BJ (cell line): ENCODE measurements around the gene DDOST. TPM values are rescaled to one million over a fixed set of nuclear protein-coding genes. Genes with fewer than 3 reads are reported as not detected.

ENCODE experiments used
- CTCF ChIA-PET: fragments of 350-600 bp; formaldehyde crosslinking; extraction: SDS; loops from one replicate; lab custom pipeline; 2021; ENCODE audit warnings: antibody characterized with exemption, inconsistent platforms; lab: Yijun Ruan, JAX
- POLR2A ChIA-PET: fragments of 300-600 bp; sonication (Branson Sonifier 250); formaldehyde crosslinking; extraction: SDS; loops from one replicate; lab custom pipeline; 2021; ENCODE audit warnings: antibody characterized with exemption; lab: Charles Lee
- DNase-seq: peaks from one replicate; pipeline ENCODE4 v3.0.0-alpha.2; 2011; ENCODE audit warnings: low read depth
- H3K27me3 ChIP-seq: 2 replicates; pipeline ENCODE4 v1.6.0; 2011; ENCODE audit warnings: low read length; ENCODE audit not compliant: control insufficient read depth, insufficient read depth
- H3K36me3 ChIP-seq: 2 replicates; pipeline ENCODE4 v1.5.1; 2011; ENCODE audit warnings: low read length; ENCODE audit not compliant: control insufficient read depth, insufficient read depth
- H3K4me3 ChIP-seq: 2 replicates; pipeline ENCODE4 v1.5.1; 2011; ENCODE audit warnings: low read depth, mild to moderate bottlenecking, control low read depth, low read length
- polyA plus RNA-seq: library from polyadenylated mRNA; depleted of rRNA; stranded (reverse); fragments of >200 nt; gene quantifications from 2 replicates; pipeline ENCODE4 v1.2.3, GENCODE V29; 2011
- TF ChIP-seq, protein P1 (sequence below): IDR thresholded peaks from 2 replicates; pipeline ENCODE4 v1.5.1; 2011; ENCODE audit warnings: low read depth, mild to moderate bottlenecking, control low read depth, inconsistent platforms, low read length, moderate library complexity; ENCODE audit not compliant: insufficient read depth

The DDOST gene
- polyA plus RNA-seq, 1 experiment: 581 TPM

DNA sequence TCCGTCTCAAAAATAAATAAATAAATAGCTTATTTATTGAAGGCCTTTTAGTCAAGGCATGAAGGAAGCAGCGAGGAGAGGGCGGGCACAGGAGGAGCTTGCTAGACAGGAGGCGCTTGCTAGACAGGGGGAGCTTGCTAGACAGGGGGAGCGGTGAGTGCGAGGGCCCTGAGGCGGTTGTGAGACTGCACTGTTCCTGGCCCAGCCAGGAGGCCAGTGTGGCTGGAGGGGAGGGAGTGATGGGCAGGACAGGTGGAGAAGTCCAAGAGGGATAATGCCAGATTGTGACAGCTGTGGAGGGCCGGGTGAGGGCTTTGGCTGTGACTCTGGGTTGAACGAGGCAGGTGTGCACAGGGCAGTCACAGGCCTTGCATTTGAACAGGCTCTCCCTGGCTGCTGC lies 38.4 kb upstream of the DDOST start:
- CTCF ChIA-PET: interaction anchor here (0.7 to 9.5 kb wide), 6 partner anchors 9 to 669 kb away, joined by 3 to 147 read pairs (median 4); no protein-coding TSS in a partner anchor

DNA sequence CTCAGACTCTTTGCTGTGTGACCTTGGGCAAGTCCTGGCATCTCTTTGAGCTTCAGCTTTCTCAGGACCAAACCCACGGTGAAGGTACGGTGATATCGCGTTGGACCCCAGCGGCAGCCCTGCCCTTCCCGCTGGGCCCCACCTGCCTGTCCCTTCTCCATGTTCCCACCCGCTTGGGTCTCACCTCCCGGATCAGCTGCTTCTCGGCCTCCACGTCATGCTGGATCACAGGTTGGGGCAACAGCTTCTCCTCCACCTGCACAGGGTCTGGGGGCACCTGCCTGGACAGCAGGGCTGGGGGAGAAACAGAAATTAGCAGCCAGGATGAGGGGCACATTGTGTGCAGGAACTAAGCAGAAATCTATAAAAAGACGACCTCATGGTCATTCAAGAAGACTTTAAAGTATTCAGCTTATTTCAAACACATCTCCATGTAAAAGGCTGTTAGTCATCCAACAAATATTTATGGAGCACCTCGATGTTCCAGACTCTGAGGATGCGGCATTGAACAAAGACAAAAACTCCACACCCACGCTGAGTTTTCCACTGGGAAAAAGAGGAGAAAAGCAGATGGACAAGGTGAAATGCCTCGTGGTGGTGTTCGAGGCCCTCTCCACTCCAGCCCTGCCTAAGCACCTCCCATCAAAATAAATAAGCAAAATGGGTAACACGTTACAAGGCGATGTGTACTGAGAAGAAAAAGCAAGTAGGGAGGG lies 37.2 kb upstream of the DDOST start:
- ChIA-PET CTCF (interaction anchor here (0.6 to 9.5 kb wide), 8 partner anchors 10 to 670 kb away, joined by 3 to 147 read pairs (median 8); no protein-coding TSS in a partner anchor), POLR2A (no interaction called here)
- TF ChIP-seq, protein P1, sequence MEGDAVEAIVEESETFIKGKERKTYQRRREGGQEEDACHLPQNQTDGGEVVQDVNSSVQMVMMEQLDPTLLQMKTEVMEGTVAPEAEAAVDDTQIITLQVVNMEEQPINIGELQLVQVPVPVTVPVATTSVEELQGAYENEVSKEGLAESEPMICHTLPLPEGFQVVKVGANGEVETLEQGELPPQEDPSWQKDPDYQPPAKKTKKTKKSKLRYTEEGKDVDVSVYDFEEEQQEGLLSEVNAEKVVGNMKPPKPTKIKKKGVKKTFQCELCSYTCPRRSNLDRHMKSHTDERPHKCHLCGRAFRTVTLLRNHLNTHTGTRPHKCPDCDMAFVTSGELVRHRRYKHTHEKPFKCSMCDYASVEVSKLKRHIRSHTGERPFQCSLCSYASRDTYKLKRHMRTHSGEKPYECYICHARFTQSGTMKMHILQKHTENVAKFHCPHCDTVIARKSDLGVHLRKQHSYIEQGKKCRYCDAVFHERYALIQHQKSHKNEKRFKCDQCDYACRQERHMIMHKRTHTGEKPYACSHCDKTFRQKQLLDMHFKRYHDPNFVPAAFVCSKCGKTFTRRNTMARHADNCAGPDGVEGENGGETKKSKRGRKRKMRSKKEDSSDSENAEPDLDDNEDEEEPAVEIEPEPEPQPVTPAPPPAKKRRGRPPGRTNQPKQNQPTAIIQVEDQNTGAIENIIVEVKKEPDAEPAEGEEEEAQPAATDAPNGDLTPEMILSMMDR: no peak
- DNase-seq: peak; percentile 83
- H3K36me3 ChIP-seq: no peaks in the 10 kb centered on the region
- no peak overlapping the region for H3K4me3 ChIP-seq
- H3K27me3 ChIP-seq: no peaks in the 10 kb centered on the region

More for the DNA sequence above, 38.4 kb upstream of the DDOST start:
- Histone ChIP-seq H3K4me3 (no peak overlapping the region), H3K36me3 (no peaks in the 10 kb centered on the region), H3K27me3 (no peaks in the 10 kb centered on the region)
- POLR2A ChIA-PET: no interaction called here
- TF ChIP-seq, protein P1: no peak
- no peak for DNase-seq

DNA sequence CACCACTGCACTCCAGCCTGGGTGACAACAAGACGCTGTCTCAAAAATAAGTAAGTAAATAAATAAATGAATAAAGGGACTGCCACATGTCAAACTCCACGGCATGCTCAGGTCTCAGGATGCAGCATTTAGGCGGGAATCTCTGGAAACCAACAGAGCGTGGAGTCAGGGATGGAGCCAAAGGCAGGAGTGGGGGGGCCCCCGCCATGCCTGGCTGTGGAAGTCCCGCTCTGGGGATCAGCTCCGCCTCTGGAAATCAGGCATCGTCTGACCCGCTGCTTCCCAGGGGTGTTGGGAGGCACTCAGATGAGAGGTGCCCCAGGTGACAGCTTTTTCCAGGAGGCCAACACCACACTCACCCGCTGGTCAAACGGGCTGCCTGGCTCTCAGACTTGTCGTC lies 36.4 kb upstream of the DDOST start:
- H3K27me3 ChIP-seq: no peaks in the 10 kb centered on the region
- no peak for DNase-seq
- no peak overlapping the region for H3K4me3 ChIP-seq
- ChIA-PET CTCF (interaction anchor here (0.5 to 9.5 kb wide), 16 partner anchors 9 to 671 kb away, joined by 3 to 147 read pairs (median 8); partner anchors contain the start of gene HP1BP3), POLR2A (no interaction called here)
- TF ChIP-seq, protein P1: no peak
- no peaks in the 10 kb centered on the region for H3K36me3 ChIP-seq

DNA sequence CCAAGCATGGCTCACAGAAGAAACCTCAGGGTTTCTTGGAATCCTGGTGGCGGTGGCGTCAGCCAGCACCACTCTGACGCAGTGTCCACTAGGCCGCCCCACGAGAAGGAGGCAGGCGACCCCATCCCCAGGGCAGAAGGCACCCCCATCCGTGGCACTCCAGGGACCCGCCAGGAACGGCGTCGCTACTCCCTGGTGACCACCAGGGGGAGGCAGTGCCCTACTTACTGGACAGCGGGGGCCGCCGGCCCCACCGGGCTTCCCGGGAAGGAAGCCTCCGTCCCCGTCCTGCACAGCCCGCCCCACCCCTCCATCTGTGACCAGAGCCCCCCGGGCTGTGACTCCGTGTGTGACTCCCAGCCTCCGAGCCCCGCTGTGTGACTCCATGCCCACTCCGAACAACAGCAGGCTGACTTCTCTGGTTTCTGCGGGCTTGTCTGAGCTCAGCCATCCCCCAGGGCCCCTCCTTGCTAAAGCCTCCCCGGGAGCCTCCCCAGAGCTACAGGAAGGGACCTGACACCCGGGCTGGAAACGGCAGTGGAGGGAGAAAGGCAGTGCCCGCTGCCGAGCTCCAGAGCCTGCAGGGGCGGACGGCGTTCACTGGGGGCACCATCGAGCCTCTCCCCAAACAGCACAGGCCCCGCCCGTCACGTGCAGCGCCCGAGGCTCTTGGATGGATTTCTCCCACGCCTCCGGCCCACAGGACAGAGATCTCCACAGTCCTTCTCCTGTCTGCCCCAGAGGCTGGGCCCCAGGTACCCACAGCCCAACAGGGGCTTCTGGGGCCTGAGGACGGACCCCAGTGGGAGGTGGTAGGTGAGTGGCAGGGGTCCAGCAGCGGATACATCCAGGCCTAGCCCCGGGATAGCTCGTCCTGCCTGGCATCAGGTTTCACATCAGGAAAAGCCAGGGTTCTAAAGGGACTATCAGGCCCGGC lies 35.5 kb upstream of the DDOST start:
- CTCF ChIA-PET: interaction anchor here (0.5 to 9.5 kb wide), 48 partner anchors 9 to 674 kb away, joined by 3 to 147 read pairs (median 4); partner anchors contain the start of genes DDOST, HP1BP3, KIF17 and SH2D5
- DNase-seq: peak; percentile 76
- POLR2A ChIA-PET: interaction anchor here (0.6 kb wide), 1 partner anchor 28 kb away, joined by 4 read pairs; no protein-coding TSS in a partner anchor
- Histone ChIP-seq H3K36me3 (no peaks in the 10 kb centered on the region), H3K4me3 (peak overlapping the region; percentile 48), H3K27me3 (no peaks in the 10 kb centered on the region)
- TF ChIP-seq, protein P1: peak; percentile 89

DNA sequence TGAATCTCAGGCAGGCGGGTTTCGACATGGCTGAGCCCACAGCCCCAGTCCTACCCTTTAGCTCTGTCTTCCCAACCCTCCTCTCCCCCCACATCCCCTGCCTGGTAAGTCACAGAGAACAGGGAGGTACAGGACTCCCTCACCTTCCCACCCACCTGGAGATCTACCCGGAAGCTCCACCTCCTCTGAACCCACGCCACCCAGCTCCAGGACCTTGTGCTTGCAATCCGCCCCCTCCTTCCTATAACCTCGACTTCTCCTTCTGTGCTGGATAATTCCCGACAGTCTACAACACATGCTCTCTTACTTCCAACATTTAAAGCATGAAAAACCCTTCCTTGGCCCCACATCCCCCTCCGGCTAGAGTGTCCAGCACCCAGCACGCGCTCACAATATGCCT lies 34.3 kb upstream of the DDOST start:
- H3K36me3 ChIP-seq: no peaks in the 10 kb centered on the region
- TF ChIP-seq, protein P1: no peak
- no peaks in the 10 kb centered on the region for H3K27me3 ChIP-seq
- CTCF ChIA-PET: interaction anchor here (1.0 to 9.5 kb wide), 2 partner anchors 498 to 523 kb away, joined by 4 to 147 read pairs; no protein-coding TSS in a partner anchor
- no peak overlapping the region for H3K4me3 ChIP-seq
- POLR2A ChIA-PET: no interaction called here
- no peak for DNase-seq
